Mucosa of stomach (tissue), 1 donor: ENCODE data around the gene FHIP1B.
"Not testable (repeated sequence)": the region's sequence is repeated elsewhere in the genome, so short reads cannot be mapped to it uniquely, and the experiment has no call there.

ENCODE experiments used
- H3K27me3 ChIP-seq: one replicate; pipeline ENCODE4 v1.7.0; 2013; ENCODE audit warnings: mild to moderate bottlenecking, low read length; ENCODE audit not compliant: control insufficient read depth, insufficient read depth
- H3K36me3 ChIP-seq: one replicate; pipeline ENCODE4 v1.7.0; 2013; ENCODE audit warnings: low read length; ENCODE audit not compliant: control insufficient read depth, insufficient read depth
- H3K4me1 ChIP-seq: one replicate; pipeline ENCODE4 v1.7.0; 2013; ENCODE audit warnings: mild to moderate bottlenecking, low read length; ENCODE audit not compliant: control insufficient read depth, insufficient read depth
- H3K4me3 ChIP-seq: one replicate; pipeline ENCODE4 v1.7.0; 2013; ENCODE audit warnings: low read length
- H3K9ac ChIP-seq: one replicate; pipeline ENCODE4 v1.7.0; 2013; ENCODE audit warnings: mild to moderate bottlenecking, low read length, moderate library complexity
- H3K9me3 ChIP-seq: one replicate; pipeline ENCODE4 v1.7.0; 2013; ENCODE audit warnings: mild to moderate bottlenecking, low read length, moderate library complexity; ENCODE audit not compliant: control insufficient read depth
- donor health status: Pancreatic carcinoma.

FHIP1B gene

GRCh38 chr11:6253197-6253596 lies 18.8 kb upstream of the FHIP1B start:
- H3K27me3 ChIP-seq = peaks cover 7% of the 10 kb centered on the region
- no peak overlapping the region for H3K4me3 ChIP-seq
- H3K9ac ChIP-seq = no peak overlapping the region
- no peaks in the 10 kb centered on the region for H3K9me3 ChIP-seq
- H3K4me1 ChIP-seq = peaks cover 38% of the 10 kb centered on the region
- H3K36me3 ChIP-seq = no peaks in the 10 kb centered on the region

GRCh38 chr11:6251990-6252473 lies 17.6 kb upstream of the FHIP1B start:
- H3K27me3 ChIP-seq = no peaks in the 10 kb centered on the region
- H3K4me1 ChIP-seq = peaks cover 38% of the 10 kb centered on the region
- H3K4me3 ChIP-seq = no peak overlapping the region
- H3K9me3 ChIP-seq = no peaks in the 10 kb centered on the region
- H3K9ac ChIP-seq = peak overlapping the region; percentile 36
- H3K36me3 ChIP-seq = no peaks in the 10 kb centered on the region

- H3K27me3 ChIP-seq = no peaks in the 10 kb centered on the region
- peaks cover 38% of the 10 kb centered on the region for H3K4me1 ChIP-seq
- H3K9ac ChIP-seq = peak overlapping the region; percentile 36
- no peaks in the 10 kb centered on the region for H3K9me3 ChIP-seq
- H3K4me3 ChIP-seq = no peak overlapping the region
- no peaks in the 10 kb centered on the region for H3K36me3 ChIP-seq
Measured at GRCh38 chr11:6251120-6251733, 16.8 kb upstream of the FHIP1B start.

- Histone ChIP-seq H3K4me1 (peaks cover 38% of the 10 kb centered on the region), H3K27me3 (no peaks in the 10 kb centered on the region), H3K36me3 (no peaks in the 10 kb centered on the region), H3K4me3 (no peak overlapping the region), H3K9me3 (no peaks in the 10 kb centered on the region), H3K9ac (peak overlapping the region; percentile 9)
Measured at GRCh38 chr11:6249770-6250555, 15.5 kb upstream of the FHIP1B start.

GRCh38 chr11:6248897-6249296 lies 14.5 kb upstream of the FHIP1B start:
- H3K9ac ChIP-seq, H3K27me3 ChIP-seq, H3K4me3 ChIP-seq, H3K36me3 ChIP-seq, H3K9me3 ChIP-seq: not testable (repeated sequence)
- H3K4me1 ChIP-seq = peaks cover 38% of the 10 kb centered on the region

GRCh38 chr11:6248248-6248647 lies 13.8 kb upstream of the FHIP1B start:
- no peaks in the 10 kb centered on the region for H3K27me3 ChIP-seq
- H3K9ac ChIP-seq = no peak overlapping the region
- peaks cover 33% of the 10 kb centered on the region for H3K4me1 ChIP-seq
- H3K36me3 ChIP-seq = no peaks in the 10 kb centered on the region
- no peak overlapping the region for H3K4me3 ChIP-seq
- H3K9me3 ChIP-seq = no peaks in the 10 kb centered on the region

GRCh38 chr11:6245536-6245935 lies 11.1 kb upstream of the FHIP1B start:
- H3K4me3 ChIP-seq = no peak overlapping the region

GRCh38 chr11:6241316-6241715 lies 6.9 kb upstream of the FHIP1B start:
- Histone ChIP-seq H3K27me3 (no peaks in the 10 kb centered on the region), H3K9ac (no peak overlapping the region), H3K36me3 (no peaks in the 10 kb centered on the region), H3K4me1 (no peaks in the 10 kb centered on the region), H3K4me3 (no peak overlapping the region), H3K9me3 (no peaks in the 10 kb centered on the region)

More at GRCh38 chr11:6245536-6245935, 11.1 kb upstream of the FHIP1B start:
- Histone ChIP-seq H3K27me3 (no peaks in the 10 kb centered on the region), H3K36me3 (no peaks in the 10 kb centered on the region), H3K9ac (no peak overlapping the region), H3K4me1 (peaks cover 9% of the 10 kb centered on the region), H3K9me3 (no peaks in the 10 kb centered on the region)

- Histone ChIP-seq H3K27me3 (no peaks in the 10 kb centered on the region), H3K9me3 (no peaks in the 10 kb centered on the region)
Measured at GRCh38 chr11:6240781-6241180, 6.3 kb upstream of the FHIP1B start.

GRCh38 chr11:6240139-6240538 lies 5.7 kb upstream of the FHIP1B start:
- H3K4me1 ChIP-seq = no peaks in the 10 kb centered on the region
- H3K4me3 ChIP-seq = no peak overlapping the region
- H3K9me3 ChIP-seq = no peaks in the 10 kb centered on the region
- H3K36me3 ChIP-seq = no peaks in the 10 kb centered on the region
- no peak overlapping the region for H3K9ac ChIP-seq
- no peaks in the 10 kb centered on the region for H3K27me3 ChIP-seq

More at GRCh38 chr11:6240781-6241180, 6.3 kb upstream of the FHIP1B start:
- no peaks in the 10 kb centered on the region for H3K36me3 ChIP-seq
- no peak overlapping the region for H3K4me3 ChIP-seq
- H3K9ac ChIP-seq = no peak overlapping the region
- no peaks in the 10 kb centered on the region for H3K4me1 ChIP-seq

GRCh38 chr11:6238902-6239301 lies 4.5 kb upstream of the FHIP1B start, which contains the start of gene CNGA4:
TSS of gene CNGA4 (plus strand) at chr11:6239089. CDS start at chr11:6239207, 118 bp downstream.
- H3K9ac ChIP-seq = no peak within 1 kb of the TSS
- no peaks in the 10 kb centered on the region for H3K27me3 ChIP-seq
- no peak within 1 kb of the TSS for H3K4me3 ChIP-seq
- peaks cover 1% of the 10 kb centered on the region for H3K4me1 ChIP-seq
- no peaks in the 10 kb centered on the region for H3K36me3 ChIP-seq
- H3K9me3 ChIP-seq = no peaks in the 10 kb centered on the region

- no peak overlapping the region for H3K9ac ChIP-seq
- no peaks in the 10 kb centered on the region for H3K9me3 ChIP-seq
- no peak overlapping the region for H3K4me3 ChIP-seq
- no peaks in the 10 kb centered on the region for H3K36me3 ChIP-seq
- H3K4me1 ChIP-seq = peaks cover 11% of the 10 kb centered on the region
- no peaks in the 10 kb centered on the region for H3K27me3 ChIP-seq
Measured at GRCh38 chr11:6237761-6238302, 3.4 kb upstream of the FHIP1B start.
